Immature natural killer cell (primary cell): ENCODE data around the gene BNC2. TPM values are rescaled to one million over a fixed set of nuclear protein-coding genes. Genes with fewer than 3 reads are reported as not detected.

Experiments
- DNase-seq, 3 donors: peaks; one replicate each; pipeline ENCODE4 v3.0.0; 2022; ENCODE audit warnings: mixed read lengths in 1 of 3
- H3K27ac Mint-ChIP-seq, 6 donors: one replicate each; pipeline ENCODE4 v1.8.0; 2020; ENCODE audit warnings: mixed read lengths in 6 of 6, mild to moderate bottlenecking in 5 of 6, inconsistent platforms in 4 of 6, moderate library complexity in 3 of 6
- H3K27me3 Mint-ChIP-seq, 3 donors: one replicate each; pipeline ENCODE4 v1.8.0; 2020 to 2021; ENCODE audit warnings: low read depth in 3 of 3, mild to moderate bottlenecking in 3 of 3, mixed read lengths in 3 of 3, moderate library complexity in 3 of 3, inconsistent platforms in 1 of 3
- H3K36me3 Mint-ChIP-seq, 3 donors: one replicate each; pipeline ENCODE4 v1.8.0; 2020; ENCODE audit warnings: mixed read lengths in 3 of 3, inconsistent platforms in 2 of 3, mild to moderate bottlenecking in 2 of 3
- H3K4me1 Mint-ChIP-seq, 2 donors: one replicate each; pipeline ENCODE4 v1.8.0; 2020; ENCODE audit warnings: inconsistent platforms in 2 of 2, mild to moderate bottlenecking in 2 of 2, mixed read lengths in 2 of 2, moderate library complexity in 1 of 2
- H3K4me3 Mint-ChIP-seq, 5 donors: one replicate each; pipeline ENCODE4 v1.8.0; 2020; ENCODE audit warnings: mild to moderate bottlenecking in 5 of 5, mixed read lengths in 5 of 5, inconsistent platforms in 3 of 5, moderate library complexity in 3 of 5
- H3K9me3 Mint-ChIP-seq, 6 donors: one replicate each; pipeline ENCODE4 v1.8.0; 2020; ENCODE audit warnings: mild to moderate bottlenecking in 6 of 6, mixed read lengths in 6 of 6, inconsistent platforms in 4 of 6, moderate library complexity in 3 of 6
- polyA plus RNA-seq, 3 donors: library from polyadenylated mRNA; unstranded; fragments of 300-500 nt; fragmentation: Illumina TruSeq; gene quantifications; one replicate each; pipeline ENCODE4 v1.2.3, GENCODE V29; 2021

BNC2 gene
- polyA plus RNA-seq, 3 donors from 2014 or later: 6.5 to 11.0 (median 7.7) TPM

- no peak overlapping the region for H3K4me3 Mint-ChIP-seq
- H3K4me1 Mint-ChIP-seq: peaks cover 26 to 41% of the 10 kb centered on the region in 2 donors
- no peaks in the 10 kb centered on the region for H3K36me3 Mint-ChIP-seq
- H3K27ac Mint-ChIP-seq: peak overlapping the region in 1 of 6 donors; percentile 3
- DNase-seq: no peak
- H3K27me3 Mint-ChIP-seq: peaks cover 0 to 9% (median 2%) of the 10 kb centered on the region in 3 donors
- no peaks in the 10 kb centered on the region for H3K9me3 Mint-ChIP-seq
These were observed 189.4 kb downstream of the BNC2 start for GRCh38 chr9:16680975-16681651.

- Mint-ChIP-seq H3K9me3 (no peaks in the 10 kb centered on the region), H3K4me1 (peaks cover 26 to 41% of the 10 kb centered on the region in 2 donors), H3K27me3 (peaks cover 0 to 9% (median 2%) of the 10 kb centered on the region in 3 donors), H3K27ac (no peak overlapping the region), H3K36me3 (no peaks in the 10 kb centered on the region), H3K4me3 (no peak overlapping the region)
- no peak for DNase-seq
These were observed 189.9 kb downstream of the BNC2 start for GRCh38 chr9:16680541-16680940.

- peak; percentile 4 to 8 (median 7) for DNase-seq
- H3K4me3 Mint-ChIP-seq: peak overlapping the region in 4 of 5 donors; percentile 5 to 64 (median 43)
- peaks cover 0 to 9% (median 2%) of the 10 kb centered on the region in 3 donors for H3K27me3 Mint-ChIP-seq
- H3K27ac Mint-ChIP-seq: peak overlapping the region in 5 of 6 donors; percentile 21 to 82 (median 31)
- H3K4me1 Mint-ChIP-seq: peaks cover 26 to 41% of the 10 kb centered on the region in 2 donors
- H3K36me3 Mint-ChIP-seq: no peaks in the 10 kb centered on the region
- no peaks in the 10 kb centered on the region for H3K9me3 Mint-ChIP-seq
These were observed 191.1 kb downstream of the BNC2 start for GRCh38 chr9:16679327-16679821.

GRCh38 chr9:16676519-16676918, 194.0 kb downstream of the BNC2 start:
- Mint-ChIP-seq H3K27me3 (peaks cover 0 to 9% (median 2%) of the 10 kb centered on the region in 3 donors), H3K4me1 (peaks cover 30 to 48% of the 10 kb centered on the region in 2 donors), H3K9me3 (no peaks in the 10 kb centered on the region), H3K36me3 (no peaks in the 10 kb centered on the region), H3K27ac (peak overlapping the region in 1 of 6 donors; percentile 35), H3K4me3 (peak overlapping the region in 1 of 5 donors; percentile 60)
- no peak for DNase-seq

- H3K9me3 Mint-ChIP-seq: no peaks in the 10 kb centered on the region
- no peak overlapping the region for H3K27ac Mint-ChIP-seq
- peaks cover 0 to 5% (median 2%) of the 10 kb centered on the region in 3 donors for H3K27me3 Mint-ChIP-seq
- H3K4me1 Mint-ChIP-seq: peaks cover 32 to 55% of the 10 kb centered on the region in 2 donors
- no peaks in the 10 kb centered on the region for H3K36me3 Mint-ChIP-seq
- no peak for DNase-seq
- no peak overlapping the region for H3K4me3 Mint-ChIP-seq
These were observed 195.3 kb downstream of the BNC2 start for GRCh38 chr9:16675131-16675530.

- H3K27me3 Mint-ChIP-seq: peaks cover 0 to 5% (median 0%) of the 10 kb centered on the region in 3 donors
- H3K27ac Mint-ChIP-seq: peak overlapping the region in 2 of 6 donors; percentile 7 to 24
- no peak for DNase-seq
- no peaks in the 10 kb centered on the region for H3K9me3 Mint-ChIP-seq
- peaks cover 21 to 46% of the 10 kb centered on the region in 2 donors for H3K4me1 Mint-ChIP-seq
- no peaks in the 10 kb centered on the region for H3K36me3 Mint-ChIP-seq
- H3K4me3 Mint-ChIP-seq: no peak overlapping the region
These were observed 197.3 kb downstream of the BNC2 start for GRCh38 chr9:16673171-16673570.

- Mint-ChIP-seq H3K9me3 (no peaks in the 10 kb centered on the region), H3K36me3 (no peaks in the 10 kb centered on the region), H3K27me3 (peaks cover 0 to 2% (median 0%) of the 10 kb centered on the region in 3 donors), H3K27ac (no peak overlapping the region), H3K4me3 (no peak overlapping the region), H3K4me1 (peaks cover 19 to 40% of the 10 kb centered on the region in 2 donors)
- no peak for DNase-seq
These were observed 198.0 kb downstream of the BNC2 start for GRCh38 chr9:16672501-16672900.

GRCh38 chr9:16671591-16672137, 198.8 kb downstream of the BNC2 start:
- Mint-ChIP-seq H3K4me1 (peaks cover 19 to 35% of the 10 kb centered on the region in 2 donors), H3K27me3 (no peaks in the 10 kb centered on the region), H3K36me3 (no peaks in the 10 kb centered on the region), H3K27ac (peak overlapping the region in 1 of 6 donors; percentile 24), H3K4me3 (no peak overlapping the region), H3K9me3 (no peaks in the 10 kb centered on the region)
- DNase-seq: no peak

- no peaks in the 10 kb centered on the region for H3K36me3 Mint-ChIP-seq
- H3K4me1 Mint-ChIP-seq: peaks cover 16 to 35% of the 10 kb centered on the region in 2 donors
- H3K9me3 Mint-ChIP-seq: no peaks in the 10 kb centered on the region
- no peak overlapping the region for H3K27ac Mint-ChIP-seq
- no peaks in the 10 kb centered on the region for H3K27me3 Mint-ChIP-seq
- no peak for DNase-seq
- no peak overlapping the region for H3K4me3 Mint-ChIP-seq
These were observed 199.7 kb downstream of the BNC2 start for GRCh38 chr9:16670791-16671190.

- Mint-ChIP-seq H3K36me3 (no peaks in the 10 kb centered on the region), H3K27ac (no peak overlapping the region), H3K4me3 (no peak overlapping the region), H3K4me1 (peaks cover 16 to 35% of the 10 kb centered on the region in 2 donors), H3K9me3 (no peaks in the 10 kb centered on the region), H3K27me3 (peaks cover 0 to 1% (median 0%) of the 10 kb centered on the region in 3 donors)
- DNase-seq: no peak
These were observed 201.7 kb downstream of the BNC2 start for GRCh38 chr9:16668734-16669295.

- Mint-ChIP-seq H3K9me3 (no peaks in the 10 kb centered on the region), H3K36me3 (peaks cover 4 to 5% (median 5%) of the 10 kb centered on the region in 3 donors), H3K27ac (peak overlapping the region in 1 of 6 donors; percentile 42), H3K4me3 (no peak overlapping the region), H3K4me1 (peaks cover 0 to 4% of the 10 kb centered on the region in 2 donors), H3K27me3 (peaks cover 0 to 1% (median 0%) of the 10 kb centered on the region in 3 donors)
- no peak for DNase-seq
These were observed 206.3 kb downstream of the BNC2 start for GRCh38 chr9:16664211-16664610.

GRCh38 chr9:16661816-16662215, 208.7 kb downstream of the BNC2 start:
- Mint-ChIP-seq H3K9me3 (no peaks in the 10 kb centered on the region), H3K4me1 (peaks cover under 1 to 2% of the 10 kb centered on the region in 2 donors), H3K27ac (no peak overlapping the region), H3K27me3 (peaks cover 0 to 1% (median 0%) of the 10 kb centered on the region in 3 donors), H3K36me3 (peaks cover 4 to 5% (median 5%) of the 10 kb centered on the region in 3 donors), H3K4me3 (no peak overlapping the region)
- DNase-seq: no peak

- H3K4me3 Mint-ChIP-seq: no peak overlapping the region
- H3K27me3 Mint-ChIP-seq: peaks cover 0 to 3% (median 2%) of the 10 kb centered on the region in 3 donors
- peaks cover 4 to 5% of the 10 kb centered on the region in 2 donors for H3K4me1 Mint-ChIP-seq
These were observed 211.4 kb downstream of the BNC2 start for GRCh38 chr9:16659096-16659495.

More at GRCh38 chr9:16659096-16659495, 211.4 kb downstream of the BNC2 start:
- H3K9me3 Mint-ChIP-seq: no peaks in the 10 kb centered on the region
- no peak overlapping the region for H3K27ac Mint-ChIP-seq
- peaks cover 4 to 5% (median 5%) of the 10 kb centered on the region in 3 donors for H3K36me3 Mint-ChIP-seq
- no peak for DNase-seq
